Measurements from ENCODE around the gene HP1BP3.
"Not testable (repeated sequence)": the region's sequence is repeated elsewhere in the genome, so short reads cannot be mapped to it uniquely, and the experiment has no call there.

The HP1BP3 gene

GRCh38 chr1:20723159-20723536 lies 64.0 kb downstream of the HP1BP3 start:
- H3K9me3 ChIP-seq, result no peaks in the 10 kb centered on the region
- H3K4me1 ChIP-seq, result no peaks in the 10 kb centered on the region
- H3K36me3 ChIP-seq, result no peaks in the 10 kb centered on the region
- H3K4me3 ChIP-seq (ENCODE audit: low read depth, low read length), result no peak overlapping the region
- H3K27me3 ChIP-seq, result no peaks in the 10 kb centered on the region
- TF ChIP-seq CTCF (IDR thresholded peaks at IDR 0.05; ENCODE audit: low read depth, low read length), result no peak
- no peak for DNase-seq

GRCh38 chr1:20721117-20722061 lies 65.7 kb downstream of the HP1BP3 start:
- TF ChIP-seq CTCF (IDR thresholded peaks at IDR 0.05; ENCODE audit: low read depth, low read length), result no peak
- DNase-seq, result no peak
- H3K36me3 ChIP-seq, result no peaks in the 10 kb centered on the region
- no peaks in the 10 kb centered on the region for H3K9me3 ChIP-seq
- H3K4me3 ChIP-seq (ENCODE audit: low read depth, low read length), result no peak overlapping the region
- H3K4me1 ChIP-seq, result no peaks in the 10 kb centered on the region
- no peaks in the 10 kb centered on the region for H3K27me3 ChIP-seq

- Histone ChIP-seq H3K4me3 (ENCODE audit: low read depth, low read length) (no peak overlapping the region), H3K4me1 (no peaks in the 10 kb centered on the region), H3K27me3 (no peaks in the 10 kb centered on the region), H3K9me3 (no peaks in the 10 kb centered on the region), H3K36me3 (no peaks in the 10 kb centered on the region)
- no peak for DNase-seq
- TF ChIP-seq CTCF (IDR thresholded peaks at IDR 0.05; ENCODE audit: low read depth, low read length), result no peak
These were observed 66.4 kb downstream of the HP1BP3 start for GRCh38 chr1:20720631-20721091.

- Histone ChIP-seq H3K27me3 (no peaks in the 10 kb centered on the region), H3K9me3 (no peaks in the 10 kb centered on the region), H3K4me3 (ENCODE audit: low read depth, low read length) (no peak overlapping the region), H3K4me1 (no peaks in the 10 kb centered on the region), H3K36me3 (no peaks in the 10 kb centered on the region)
- DNase-seq, result no peak
- TF ChIP-seq CTCF (IDR thresholded peaks at IDR 0.05; ENCODE audit: low read depth, low read length), result no peak
These were observed 67.1 kb downstream of the HP1BP3 start for GRCh38 chr1:20719871-20720620.

GRCh38 chr1:20719261-20719660 lies 67.8 kb downstream of the HP1BP3 start:
- TF ChIP-seq CTCF (IDR thresholded peaks at IDR 0.05; ENCODE audit: low read depth, low read length), result no peak
- H3K27me3 ChIP-seq, result no peaks in the 10 kb centered on the region
- no peaks in the 10 kb centered on the region for H3K9me3 ChIP-seq
- H3K4me3 ChIP-seq (ENCODE audit: low read depth, low read length), result no peak overlapping the region
- H3K36me3 ChIP-seq, result no peaks in the 10 kb centered on the region
- H3K4me1 ChIP-seq, result no peaks in the 10 kb centered on the region
- DNase-seq, result no peak

GRCh38 chr1:20718343-20718882 lies 68.7 kb downstream of the HP1BP3 start:
- not testable (repeated sequence) for H3K4me1 ChIP-seq, H3K36me3 ChIP-seq, DNase-seq, H3K27me3 ChIP-seq, H3K9me3 ChIP-seq
- H3K4me3 ChIP-seq (ENCODE audit: low read depth, low read length), result peak overlapping the region; percentile 23; the same call in 1 of the 2 replicates

All from BE2C (cell line).